Endothelial cell (in vitro differentiated cells): ENCODE data around the gene C16orf78. TPM values are rescaled to one million over a fixed set of nuclear protein-coding genes. Genes with fewer than 3 reads are reported as not detected.

Experiments used
- DNase-seq: peaks from one replicate; pipeline ENCODE4 v3.0.0; 2021; ENCODE audit warnings: low spot score
- H3K27ac Mint-ChIP-seq: one replicate; pipeline ENCODE4 v1.8.0; 2021; ENCODE audit warnings: mixed read lengths, inconsistent platforms; ENCODE audit not compliant: unreplicated experiment
- H3K27me3 Mint-ChIP-seq: one replicate; pipeline ENCODE4 v1.8.0; 2021; ENCODE audit warnings: mild to moderate bottlenecking, moderate library complexity, mixed read lengths, inconsistent platforms; ENCODE audit not compliant: unreplicated experiment
- H3K36me3 Mint-ChIP-seq: one replicate; pipeline ENCODE4 v1.8.0; 2021; ENCODE audit warnings: mild to moderate bottlenecking, low read depth, mixed read lengths, inconsistent platforms; ENCODE audit not compliant: unreplicated experiment
- H3K4me1 Mint-ChIP-seq: one replicate; pipeline ENCODE4 v1.8.0; 2021; ENCODE audit warnings: mild to moderate bottlenecking, mixed read lengths, inconsistent platforms; ENCODE audit not compliant: unreplicated experiment
- H3K4me3 Mint-ChIP-seq: one replicate; pipeline ENCODE4 v1.8.0; 2021; ENCODE audit warnings: mild to moderate bottlenecking, mixed read lengths, inconsistent platforms; ENCODE audit not compliant: unreplicated experiment
- H3K9me3 Mint-ChIP-seq: one replicate; pipeline ENCODE4 v1.8.0; 2021; ENCODE audit warnings: mixed read lengths, inconsistent platforms; ENCODE audit not compliant: unreplicated experiment
- CTCF ChIP-seq: fragments of 200-600 bp; sonication (generic); IDR thresholded peaks from one replicate; pipeline ENCODE4 v1.5.0; 2021; ENCODE audit warnings: antibody characterized with exemption; ENCODE audit not compliant: unreplicated experiment
- total RNA-seq: library from RNA; stranded (reverse); fragmentation: NEBNext Ultra II Directional; extraction: Animal tissue kit (Norgen Biotek cat#: 25700); gene quantifications from one replicate; pipeline ENCODE4 v1.2.1, GENCODE V29; 2021; ENCODE audit not compliant: unreplicated experiment

The C16orf78 gene
- total RNA-seq, 1 donor from 2014 or later = not detected

DNA sequence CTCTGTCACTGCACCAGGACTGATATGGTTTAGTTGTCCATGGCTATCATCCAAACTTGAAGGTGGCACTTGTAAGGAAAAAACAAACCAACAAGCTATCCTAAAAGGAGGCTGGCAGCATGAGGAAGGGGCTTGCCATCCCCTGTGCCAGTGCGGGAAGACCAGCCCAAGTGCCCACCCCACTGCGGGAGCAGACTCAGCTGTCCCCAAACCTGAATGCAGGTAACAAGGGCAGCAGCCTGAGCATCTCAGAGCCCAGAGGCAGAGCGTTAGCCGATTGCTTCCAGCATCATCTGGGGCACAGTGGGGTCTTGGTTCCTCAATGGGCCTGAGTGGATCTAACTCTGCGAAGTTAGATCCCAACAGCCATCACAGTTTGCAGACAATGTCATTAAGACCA, 29.2 kb upstream of the C16orf78 start:
- H3K36me3 Mint-ChIP-seq = no peaks in the 10 kb centered on the region
- peaks cover under 1% of the 10 kb centered on the region for H3K27me3 Mint-ChIP-seq
- H3K27ac Mint-ChIP-seq = no peak overlapping the region
- H3K4me3 Mint-ChIP-seq = no peak overlapping the region
- DNase-seq = no peak
- H3K9me3 Mint-ChIP-seq = no peaks in the 10 kb centered on the region
- no peak for TF ChIP-seq CTCF
- H3K4me1 Mint-ChIP-seq = no peaks in the 10 kb centered on the region

GRCh38 chr16:49345829-49346228, 27.8 kb upstream of the C16orf78 start:
- no peaks in the 10 kb centered on the region for H3K36me3 Mint-ChIP-seq
- H3K4me1 Mint-ChIP-seq = peaks cover 3% of the 10 kb centered on the region
- H3K27ac Mint-ChIP-seq = no peak overlapping the region
- H3K27me3 Mint-ChIP-seq = peaks cover 2% of the 10 kb centered on the region
- H3K9me3 Mint-ChIP-seq = no peaks in the 10 kb centered on the region
- peak; percentile 41 for DNase-seq
- H3K4me3 Mint-ChIP-seq = no peak overlapping the region
- no peak for TF ChIP-seq CTCF

GRCh38 chr16:49346459-49346858, 27.1 kb upstream of the C16orf78 start:
- no peaks in the 10 kb centered on the region for H3K9me3 Mint-ChIP-seq
- DNase-seq = no peak

DNA sequence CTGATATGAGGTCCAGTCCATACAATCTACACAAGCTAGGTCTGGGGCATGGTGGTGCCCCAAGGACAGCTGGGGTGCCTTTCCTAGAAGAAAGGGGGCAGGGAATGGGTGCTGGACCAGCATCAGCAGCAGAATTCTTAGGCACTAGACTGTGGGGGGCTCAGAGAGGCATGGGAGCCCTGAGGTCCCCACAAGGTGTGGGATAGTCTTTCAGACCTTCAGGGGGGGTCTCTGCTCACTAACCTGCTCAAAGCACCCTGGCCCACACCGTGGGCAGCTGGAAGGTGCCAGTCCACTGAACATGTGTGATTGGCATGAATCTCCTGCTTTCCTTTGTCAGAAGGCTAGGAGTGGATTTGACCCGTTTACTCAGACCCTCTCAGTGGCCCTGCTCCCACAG, 26.1 kb upstream of the C16orf78 start:
- Mint-ChIP-seq H3K27ac (no peak overlapping the region), H3K9me3 (no peaks in the 10 kb centered on the region), H3K4me1 (peaks cover 6% of the 10 kb centered on the region), H3K36me3 (no peaks in the 10 kb centered on the region), H3K4me3 (no peak overlapping the region), H3K27me3 (peaks cover 2% of the 10 kb centered on the region)
- no peak for DNase-seq
- no peak for TF ChIP-seq CTCF

More at GRCh38 chr16:49346459-49346858, 27.1 kb upstream of the C16orf78 start:
- H3K4me3 Mint-ChIP-seq = no peak overlapping the region
- peaks cover 5% of the 10 kb centered on the region for H3K4me1 Mint-ChIP-seq
- H3K27me3 Mint-ChIP-seq = peaks cover 2% of the 10 kb centered on the region
- H3K36me3 Mint-ChIP-seq = no peaks in the 10 kb centered on the region
- no peak for TF ChIP-seq CTCF
- no peak overlapping the region for H3K27ac Mint-ChIP-seq

- DNase-seq = no peak
- Mint-ChIP-seq H3K27ac (no peak overlapping the region), H3K27me3 (peaks cover 2% of the 10 kb centered on the region), H3K9me3 (no peaks in the 10 kb centered on the region), H3K4me1 (peaks cover 8% of the 10 kb centered on the region), H3K36me3 (no peaks in the 10 kb centered on the region), H3K4me3 (no peak overlapping the region)
- TF ChIP-seq CTCF = no peak
These were observed 25.0 kb upstream of the C16orf78 start for GRCh38 chr16:49348408-49349176.
